Right lobe of liver (tissue), 6 donors: ENCODE measurements around the gene HORMAD2. TPM values are rescaled to one million over a fixed set of nuclear protein-coding genes. Genes with fewer than 3 reads are reported as not detected.

ENCODE experiments used
- ATAC-seq, 4 donors: fragments of 200-7000 bp; cut with Tn5 transposase; one replicate each; pipeline ENCODE4 v1.9.1; 2020; ENCODE audit warnings: mild to moderate bottlenecking in 4 of 4, moderate library complexity in 4 of 4
- DNase-seq, 3 donors: peaks; one replicate each; pipeline ENCODE4 v3.0.0-alpha.2; 2020
- H3K27ac ChIP-seq, 3 donors: fragments of 200-600 bp; one replicate each; pipeline ENCODE4 v1.8.0; 2022
- H3K27me3 ChIP-seq, 2 donors: fragments of 200-600 bp; one replicate each; pipeline ENCODE4 v1.8.0; 2022
- H3K36me3 ChIP-seq, 4 donors: fragments of 200-600 bp; sonication (generic) in 1 of 4; one replicate each; pipeline versions ENCODE4 v1.5.1 to v1.8.0; 2017 to 2022; ENCODE audit warnings: control low read depth in 1 of 4
- H3K4me1 ChIP-seq, 4 donors: fragments of 200-600 bp; sonication (generic) in 1 of 4; one replicate each; pipeline versions ENCODE4 v1.5.1 to v1.8.0; 2017 to 2022; ENCODE audit warnings: control low read depth in 1 of 4
- H3K4me3 ChIP-seq, 3 donors: fragments of 200-600 bp; one replicate each; pipeline ENCODE4 v1.8.0; 2022
- H3K9me3 ChIP-seq, 4 donors: fragments of 200-600 bp; sonication (generic) in 1 of 4; one replicate each; pipeline versions ENCODE4 v1.5.1 to v1.8.0; 2017 to 2022; ENCODE audit warnings: control low read depth in 1 of 4
- CTCF ChIP-seq, 4 donors: fragments of 200-600 bp in 3 of 4; fragments of 450-650 bp in 1 of 4; IDR thresholded peaks; one replicate each; pipeline versions ENCODE4 v1.5.1 to v1.8.0; 2016 to 2022; ENCODE audit warnings: antibody characterized with exemption in 4 of 4, mild to moderate bottlenecking in 2 of 4
- POLR2A ChIP-seq: fragments of 450-650 bp; IDR thresholded peaks from one replicate; pipeline ENCODE4 v1.6.1; 2017; ENCODE audit warnings: antibody characterized with exemption, mild to moderate bottlenecking
- WGBS: methylation state at CpG from one replicate; pipeline ENCODE4 v1.1.6; 2018; ENCODE audit warnings: low coverage, low lambda C conversion rate; ENCODE audit not compliant: insufficient coverage; ENCODE audit errors: missing lambda C conversion rate; 5-methylcytosine and 5-hydroxymethylcytosine counted together
- intact Hi-C, 2 donors: fragments of 100-400 bp; cut with DNase I; formaldehyde crosslinking; loops; one replicate each; pipeline versions ENCODE4 v1.11.2 to v1.14.1; 2022
- total RNA-seq, 6 experiments: library from RNA; depleted of rRNA in 2 of 6; stranded (reverse); fragments of >200 nt in 2 of 6; fragmentation: NEBNext Ultra II Directional in 3 of 6; extraction: Animal tissue kit (Norgen Biotek cat#: 25700) in 3 of 6; gene quantifications; one replicate each; pipeline versions ENCODE4 v1.1.0 to v1.2.4, GENCODE V29; 2016 to 2023
- donor health status: DM: no; HTN: yes; CAD: no.
- donor health status: DM: no; HTN: no; CAD: no.
- donor health status: DM: no; HTN: no; CAD: no.
- donor health status: DM: no; HTN: yes; CAD: no.
- donor health status: DM: no; HTN: yes; CAD: no.

The HORMAD2 gene
- total RNA-seq, 6 experiments from 2014 or later = 0.50 to 3.0 (median 1.6) TPM; not detected in 1

- WGBS = 47% methylated on average over 5 of the region's 7 CpGs
- no peaks in the 10 kb centered on the region for H3K4me1 ChIP-seq
These were observed 123.9 kb downstream of the HORMAD2 start for GRCh38 chr22:30204015-30204741.

GRCh38 chr22:30204742-30205111, 124.5 kb downstream of the HORMAD2 start:
- no peak for ATAC-seq
- H3K36me3 ChIP-seq = no peaks in the 10 kb centered on the region
- peak in 2 of 3 donors; percentile 11 to 45 for DNase-seq
- no peak overlapping the region for H3K4me3 ChIP-seq
- H3K27ac ChIP-seq = peak overlapping the region in 1 of 3 donors; percentile 7
- no peaks in the 10 kb centered on the region for H3K27me3 ChIP-seq
- 45% methylated on average over 9 of the region's 10 CpGs for WGBS
- TF ChIP-seq CTCF (IDR thresholded peaks at IDR 0.05) (no peak), POLR2A (no peak)
- intact Hi-C loops = no loop called here
- H3K4me1 ChIP-seq = no peaks in the 10 kb centered on the region
- H3K9me3 ChIP-seq = no peaks in the 10 kb centered on the region

More at GRCh38 chr22:30204015-30204741, 123.9 kb downstream of the HORMAD2 start:
- intact Hi-C loops = no loop called here
- no peak for ATAC-seq
- H3K4me3 ChIP-seq = no peak overlapping the region
- DNase-seq = peak in 1 of 3 donors; percentile 25
- no peaks in the 10 kb centered on the region for H3K9me3 ChIP-seq
- H3K36me3 ChIP-seq = no peaks in the 10 kb centered on the region
- H3K27ac ChIP-seq = no peak overlapping the region
- no peaks in the 10 kb centered on the region for H3K27me3 ChIP-seq
- TF ChIP-seq POLR2A (no peak), CTCF (IDR thresholded peaks at IDR 0.05) (no peak)

- Histone ChIP-seq H3K4me1 (no peaks in the 10 kb centered on the region), H3K27me3 (no peaks in the 10 kb centered on the region), H3K36me3 (no peaks in the 10 kb centered on the region), H3K4me3 (no peak overlapping the region), H3K9me3 (no peaks in the 10 kb centered on the region), H3K27ac (peak overlapping the region in 1 of 3 donors; percentile 7)
- intact Hi-C loops = no loop called here
- DNase-seq (peak in 2 of 3 donors; percentile 30 to 38), ATAC-seq (peak in 2 of 4 donors; percentile 20 to 37)
- 56% methylated on average over 13 of the region's 25 CpGs for WGBS
- TF ChIP-seq CTCF (IDR thresholded peaks at IDR 0.05) = no peak
- TF ChIP-seq POLR2A = no peak
These were observed 125.2 kb downstream of the HORMAD2 start for GRCh38 chr22:30205281-30206115.

- no peaks in the 10 kb centered on the region for H3K36me3 ChIP-seq
- H3K27ac ChIP-seq = no peak overlapping the region
- DNase-seq = peak in 2 of 3 donors; percentile 43 to 48
- intact Hi-C loops = no loop called here
- H3K4me1 ChIP-seq = no peaks in the 10 kb centered on the region
- no peak for TF ChIP-seq POLR2A
- TF ChIP-seq CTCF (IDR thresholded peaks at IDR 0.05) = no peak
- no peaks in the 10 kb centered on the region for H3K9me3 ChIP-seq
- 55% methylated on average over 10 of the region's 16 CpGs for WGBS
- no peak overlapping the region for H3K4me3 ChIP-seq
- ATAC-seq = peak in 2 of 4 donors; percentile 38 to 51
- H3K27me3 ChIP-seq = no peaks in the 10 kb centered on the region
These were observed 126.7 kb downstream of the HORMAD2 start for GRCh38 chr22:30206944-30207343.
